Suppressor macrophage treated with lipopolysaccharide for 1 hour (primary cell): ENCODE data around the gene ADD1.
"Not testable (repeated sequence)": the region's sequence is repeated elsewhere in the genome, so short reads cannot be mapped to it uniquely, and the experiment has no call there.

Experiments used
- DNase-seq, 3 donors: peaks; one replicate each; pipeline ENCODE4 v3.0.0-alpha.2; 2020 to 2022

ADD1 gene

DNA sequence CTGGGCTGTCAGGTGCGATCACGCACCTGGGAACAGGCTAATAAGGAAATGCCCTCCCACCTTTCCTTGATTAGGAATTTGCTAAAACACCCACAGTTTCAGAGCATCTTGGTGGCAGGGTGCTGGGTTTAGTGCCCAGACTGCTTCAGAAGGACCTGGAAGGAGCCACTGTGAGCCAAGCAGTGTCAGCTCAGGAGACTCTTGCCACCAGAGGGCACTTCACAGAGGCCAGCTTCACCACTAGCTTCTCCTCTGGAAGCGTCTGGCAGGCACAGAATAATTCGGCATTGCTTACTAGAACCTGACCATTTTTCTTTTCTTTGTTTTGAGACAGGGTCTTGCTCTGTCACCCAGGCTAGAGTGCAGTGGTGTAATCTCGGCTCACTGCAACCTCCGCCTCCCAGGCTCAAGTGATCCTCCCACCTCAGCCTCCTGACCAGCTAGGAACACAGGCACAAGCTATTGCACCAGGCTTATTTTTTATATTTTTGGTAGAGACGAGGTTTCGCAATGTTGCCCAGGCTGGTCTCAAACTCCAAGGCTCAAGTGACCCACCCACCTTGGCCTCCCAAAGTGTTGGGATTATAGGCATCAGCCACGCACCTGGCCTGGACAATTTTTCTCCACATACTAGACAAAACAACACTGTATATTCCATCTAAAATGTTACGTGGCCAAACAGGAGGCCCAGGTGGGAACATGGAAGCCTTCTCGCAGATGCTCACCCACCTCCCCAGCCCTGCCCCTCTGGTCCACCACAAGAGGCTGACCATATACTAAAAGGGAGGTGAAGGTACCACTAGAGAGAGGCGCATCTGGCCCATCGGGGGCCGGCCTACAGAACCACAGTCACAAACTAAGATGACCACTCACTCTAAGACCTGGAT, 105.5 kb downstream of the ADD1 start:
- peak in 2 of 3 donors; percentile 47 to 48 for DNase-seq

DNA sequence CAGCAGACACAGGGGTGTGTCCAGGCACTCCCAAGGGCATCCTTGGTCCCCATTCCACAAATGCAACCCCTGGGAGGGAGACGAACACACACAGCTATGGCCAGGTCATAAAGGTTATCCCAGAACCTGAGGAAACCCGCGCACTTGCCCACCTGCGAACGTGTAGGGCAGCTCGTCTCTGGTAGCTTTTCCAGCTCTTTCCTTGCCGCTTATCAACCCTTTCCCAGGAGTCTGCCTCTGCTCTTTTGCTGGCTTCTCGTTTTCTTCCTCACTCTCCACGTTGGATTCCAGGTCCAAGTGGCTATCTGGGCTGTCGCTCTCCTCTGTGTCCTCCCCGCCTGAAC, 106.1 kb downstream of the ADD1 start:
- no peak for DNase-seq

DNA sequence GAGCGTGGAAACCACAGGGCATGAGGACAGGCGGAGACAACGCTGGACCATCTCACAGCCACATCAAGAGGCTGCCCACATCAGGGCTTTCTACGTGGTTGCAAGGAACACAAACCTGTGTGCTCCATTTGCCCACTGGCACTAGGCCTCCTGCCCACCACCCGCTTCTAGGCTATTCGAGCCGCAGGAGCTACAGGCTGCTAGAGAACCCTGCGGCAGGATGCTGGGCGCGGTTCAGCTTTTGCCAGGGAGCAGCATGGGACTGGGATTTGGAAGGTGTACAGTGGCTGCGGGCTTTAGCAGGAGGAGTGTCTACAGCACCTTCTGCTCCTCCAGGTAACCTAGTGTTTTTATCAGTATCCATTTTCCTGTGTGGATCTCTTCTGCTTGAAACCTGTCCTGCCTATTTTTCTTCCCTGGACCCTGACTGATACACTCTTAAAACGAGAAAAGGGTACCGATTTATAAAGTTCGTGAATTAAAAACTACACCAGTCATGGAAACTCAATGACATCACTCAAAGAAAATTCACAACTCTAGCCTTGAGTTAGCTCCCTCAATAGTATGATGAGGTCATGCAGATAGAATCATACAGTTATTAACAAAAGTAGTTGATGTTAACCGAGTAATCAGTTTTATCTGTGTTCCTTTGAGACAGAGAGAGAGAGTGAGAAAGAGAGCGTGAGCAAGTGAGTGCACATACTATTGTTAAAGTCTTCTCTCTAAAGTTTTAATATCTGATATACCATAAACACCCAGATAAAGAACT, 106.8 kb downstream of the ADD1 start:
- no peak for DNase-seq

DNA sequence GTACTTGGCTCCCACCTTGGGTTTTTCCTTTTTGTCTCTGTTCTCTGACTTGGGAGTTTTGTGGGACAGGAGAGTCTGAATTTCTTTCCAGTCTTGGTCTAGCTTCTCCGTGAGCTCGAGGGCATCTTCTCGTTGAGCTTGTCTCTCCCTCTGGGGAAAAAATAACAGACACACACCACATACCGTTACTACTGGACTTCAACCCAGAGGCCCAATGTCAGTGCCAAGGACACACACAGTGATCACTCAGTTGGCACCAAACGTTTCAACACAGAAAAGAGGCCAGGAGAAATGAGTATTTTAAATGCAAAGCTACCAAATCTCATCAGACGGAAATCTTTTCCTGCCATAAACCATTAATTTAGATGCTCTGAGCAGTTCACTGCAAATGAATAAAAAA, 109.9 kb downstream of the ADD1 start:
- no peak for DNase-seq

DNA sequence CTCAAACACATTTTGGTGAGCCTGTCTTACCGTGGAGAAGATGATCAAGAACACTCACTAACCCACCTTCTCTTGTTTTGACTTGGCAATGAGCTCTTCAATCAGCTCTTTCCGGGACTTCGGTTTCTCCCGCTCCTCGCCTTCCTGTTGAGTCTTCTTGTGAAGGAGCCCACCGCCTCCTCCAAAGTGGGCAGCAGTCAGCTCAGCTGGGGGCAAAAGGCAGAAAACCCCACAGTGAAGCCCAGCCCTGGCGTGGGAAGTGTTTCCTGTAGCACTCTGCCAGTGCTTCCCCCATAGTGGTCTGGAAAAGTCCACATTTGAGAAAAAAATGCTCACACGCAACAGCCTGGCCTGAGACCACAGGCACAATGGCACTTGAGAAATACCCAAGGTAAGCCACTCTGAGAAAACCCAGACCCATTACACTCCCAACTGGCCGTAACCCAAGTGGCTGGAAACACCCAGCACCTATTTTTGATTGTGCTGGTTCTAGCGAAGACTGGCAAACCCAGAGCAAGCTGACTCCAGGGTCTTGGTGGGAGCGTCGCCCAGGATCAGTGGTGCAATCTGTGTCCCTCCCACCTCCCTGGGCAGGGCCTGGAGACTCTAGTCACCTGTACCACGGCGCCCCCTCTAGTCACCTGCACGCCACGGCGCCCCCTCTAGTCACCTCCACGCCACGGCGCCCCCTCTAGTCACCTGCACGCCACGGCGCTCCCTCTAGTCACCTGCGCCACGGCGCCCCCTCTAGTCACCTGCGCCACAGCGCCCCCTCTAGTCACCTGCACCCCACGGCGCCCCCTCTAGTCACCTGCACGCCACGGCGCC, 110.9 kb downstream of the ADD1 start:
- DNase-seq, result peak; percentile 68 to 74 (median 69)

DNA sequence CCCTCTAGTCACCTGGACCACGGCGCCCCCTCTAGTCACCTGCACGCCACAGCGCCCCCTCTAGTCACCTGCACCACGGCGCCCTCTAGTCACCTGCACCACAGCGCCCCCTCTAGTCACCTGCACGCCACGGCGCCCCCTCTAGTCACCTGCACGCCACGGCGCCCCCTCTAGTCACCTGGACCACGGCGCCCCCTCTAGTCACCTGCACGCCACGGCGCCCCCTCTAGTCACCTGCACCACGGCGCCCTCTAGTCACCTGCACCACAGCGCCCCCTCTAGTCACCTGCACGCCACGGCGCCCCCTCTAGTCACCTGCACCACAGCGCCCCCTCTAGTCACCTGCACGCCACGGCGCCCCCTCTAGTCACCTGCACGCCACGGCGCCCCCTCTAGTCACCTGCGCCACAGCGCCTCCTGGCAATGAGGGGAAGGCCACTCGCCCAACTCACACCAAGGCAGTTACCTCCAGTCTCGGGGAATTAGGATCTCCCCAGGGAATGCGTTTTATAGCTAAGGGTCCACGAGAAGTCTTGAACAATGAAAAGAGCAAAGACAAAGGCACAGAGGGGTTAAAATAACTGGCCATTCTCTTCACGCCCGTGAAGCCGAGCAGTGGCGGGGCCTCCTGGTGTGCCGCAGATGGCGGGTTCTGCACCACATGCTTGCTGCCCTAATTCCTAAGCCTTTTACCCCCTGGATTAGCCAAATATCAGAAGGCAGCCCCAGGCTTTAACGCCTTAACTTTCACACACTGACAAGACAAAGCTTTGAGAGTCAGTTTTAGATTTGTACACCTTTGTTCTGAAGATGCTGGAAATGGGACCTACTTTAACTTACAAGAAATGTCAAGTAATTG, 111.8 kb downstream of the ADD1 start:
- not testable (repeated sequence) for DNase-seq

DNA sequence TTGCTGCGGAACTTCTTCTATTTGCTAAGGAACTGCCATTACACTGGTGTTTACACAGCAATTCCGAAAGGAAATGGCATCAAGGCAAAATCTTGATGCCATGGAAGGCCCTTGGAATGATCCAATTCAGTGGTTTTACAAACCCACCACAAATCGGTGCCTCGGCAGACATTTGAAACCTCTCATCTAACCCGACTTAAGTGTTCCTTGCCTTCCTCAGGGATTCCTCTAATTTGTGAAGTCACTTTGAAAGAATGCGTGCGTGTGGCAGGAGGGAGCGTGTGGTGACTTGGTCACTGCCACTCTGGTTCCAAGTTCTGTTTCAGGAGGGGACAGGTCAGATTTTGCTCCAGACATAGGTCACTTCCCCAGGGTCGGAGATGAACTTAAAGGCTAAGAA, 114.8 kb downstream of the ADD1 start:
- DNase-seq, result no peak

DNA sequence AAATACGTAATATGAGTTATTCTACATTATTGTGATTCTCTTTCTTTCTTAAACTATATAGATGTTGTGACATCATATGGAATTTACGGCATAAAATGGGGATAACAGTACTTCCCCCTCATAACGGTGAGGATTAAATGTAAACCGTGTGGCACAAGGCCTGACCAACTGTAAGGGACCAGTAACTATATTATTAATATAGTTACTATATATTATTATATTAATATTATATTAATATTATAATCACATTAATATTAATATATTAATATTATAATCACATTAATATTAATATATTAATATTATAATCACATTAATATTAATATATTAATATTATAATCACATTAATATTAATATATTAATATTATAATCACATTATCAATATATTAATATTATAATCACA, 116.8 kb downstream of the ADD1 start:
- DNase-seq, result not testable (repeated sequence)

DNA sequence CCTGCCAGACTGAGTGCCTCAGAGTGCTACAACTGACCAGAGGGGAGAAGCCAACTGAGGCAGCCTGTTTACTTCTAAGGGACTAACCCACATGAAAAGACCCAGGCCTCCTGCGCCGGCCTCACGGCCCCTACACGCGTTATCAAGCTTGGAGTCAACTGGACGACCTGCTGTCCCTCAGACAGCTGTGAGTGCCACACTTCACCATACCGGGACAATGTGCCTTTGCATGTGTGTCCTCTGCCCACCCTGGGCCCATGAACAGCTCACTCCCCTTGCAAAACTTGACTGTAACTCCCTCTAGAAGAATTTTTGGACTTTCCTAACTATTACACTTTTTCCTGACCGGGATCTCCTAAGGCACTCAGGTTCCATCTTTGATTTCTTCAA, 117.8 kb downstream of the ADD1 start:
- DNase-seq, result peak; percentile 45 to 56 (median 52)

DNA sequence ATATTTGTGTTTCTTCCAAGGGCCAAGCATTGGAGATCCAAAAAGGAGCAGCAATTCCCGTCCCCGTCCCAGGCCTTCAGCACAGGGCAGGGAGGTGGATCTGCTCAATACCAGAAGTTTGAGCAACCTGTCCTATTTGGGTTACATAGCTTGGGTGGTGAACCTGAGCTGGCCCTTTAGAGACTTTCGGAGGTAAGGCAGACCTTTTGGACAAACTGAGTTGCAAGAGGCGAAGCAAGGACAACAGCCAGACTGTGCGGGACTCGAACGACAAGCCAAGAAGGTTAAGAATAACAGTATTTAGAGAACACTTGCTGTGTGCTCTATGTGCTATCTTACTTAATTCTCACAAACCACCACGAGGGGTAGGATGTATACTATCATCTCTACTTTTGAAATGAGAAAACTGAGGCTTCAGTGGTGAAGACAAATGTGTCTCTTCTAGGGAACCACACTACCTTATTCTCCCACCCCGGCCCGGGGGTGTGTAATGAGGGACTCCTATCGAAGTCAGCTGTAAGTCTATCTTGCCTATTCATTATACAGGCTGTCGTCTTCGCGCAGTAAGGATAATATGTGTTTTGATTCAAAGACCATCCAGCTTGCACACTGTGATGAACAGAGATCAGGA, 118.3 kb downstream of the ADD1 start:
- peak in 1 of 3 donors; percentile 25 for DNase-seq

DNA sequence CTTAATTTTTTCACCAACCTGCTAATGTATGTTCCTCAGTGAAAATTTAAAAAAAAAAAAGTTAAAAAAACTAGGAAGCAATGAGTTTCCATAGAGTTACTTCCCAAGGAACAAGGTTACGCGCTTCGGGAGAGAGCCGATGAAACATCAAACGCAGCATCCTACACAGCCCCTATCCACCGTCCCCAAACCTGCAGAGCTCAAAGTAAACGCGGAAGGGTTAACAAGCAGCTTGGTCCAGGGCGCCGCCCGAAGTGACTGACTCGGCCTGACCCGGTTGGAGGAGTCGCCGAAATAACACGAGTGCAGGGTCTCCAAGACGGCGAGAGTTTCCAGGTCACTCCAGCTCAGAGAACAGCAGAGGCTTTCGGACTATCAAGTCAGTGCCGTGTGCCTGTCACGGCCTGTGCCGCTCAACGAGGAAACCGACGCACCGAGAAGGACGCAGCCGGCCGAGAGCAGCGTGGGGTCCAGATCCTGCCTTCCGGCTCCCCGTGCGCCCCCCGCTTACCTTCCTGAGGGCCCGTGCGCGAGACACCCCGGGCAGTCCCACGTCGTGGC, 119.0 kb downstream of the ADD1 start:
- peak; percentile 40 to 60 (median 49) for DNase-seq

DNA sequence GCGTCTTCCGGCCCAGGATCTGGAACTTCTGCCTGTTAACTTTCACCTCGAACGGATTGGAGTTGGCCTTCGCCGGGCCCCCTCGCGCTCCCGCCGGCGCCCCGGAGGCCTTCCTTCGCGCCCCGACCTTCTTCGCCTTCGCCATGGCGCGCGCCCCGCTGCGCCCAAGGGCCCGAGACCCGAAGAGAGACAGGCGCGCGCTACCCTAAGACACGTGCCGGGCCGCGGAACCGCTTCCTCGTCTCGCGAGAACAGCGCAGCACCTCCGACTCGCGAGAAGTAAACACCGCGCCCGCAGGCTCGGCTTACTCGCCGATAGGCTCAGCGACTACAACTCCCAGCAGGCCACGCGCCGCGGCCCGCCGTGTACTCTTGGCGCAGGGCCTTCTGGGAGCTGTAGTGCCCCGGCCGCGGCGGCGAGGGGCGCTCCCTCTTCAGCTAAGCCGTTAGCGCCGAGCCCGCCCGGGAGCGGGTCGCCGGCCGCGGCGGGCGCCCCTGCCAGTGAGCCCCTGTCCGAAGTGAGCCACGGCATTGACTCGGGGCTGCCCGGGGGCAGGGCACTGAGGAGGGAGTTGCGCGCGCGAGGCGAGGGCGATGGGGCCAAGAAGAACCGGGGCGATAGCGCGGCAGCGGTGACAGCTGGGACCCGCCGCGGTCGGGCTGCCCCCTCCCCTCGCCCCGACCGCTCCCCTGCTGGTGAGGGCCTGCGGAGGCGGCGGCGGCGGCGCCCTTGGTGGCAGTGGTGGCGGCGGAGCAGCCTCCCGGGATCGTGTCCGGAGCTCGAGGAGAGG, 119.7 kb downstream of the ADD1 start, which contains the start of the genes GRK4 and NOP14:
GRK4 (plus strand) TSS at position 397 of the 791 bp plus-strand sequence. CDS start 500 bp downstream, outside the sequence.
NOP14 (minus strand) TSS at position 232 of the 791 bp plus-strand sequence; CDS start at position 145, 87 bp downstream.
- DNase-seq, result peak; percentile 99 to 100 (median 99)

DNA sequence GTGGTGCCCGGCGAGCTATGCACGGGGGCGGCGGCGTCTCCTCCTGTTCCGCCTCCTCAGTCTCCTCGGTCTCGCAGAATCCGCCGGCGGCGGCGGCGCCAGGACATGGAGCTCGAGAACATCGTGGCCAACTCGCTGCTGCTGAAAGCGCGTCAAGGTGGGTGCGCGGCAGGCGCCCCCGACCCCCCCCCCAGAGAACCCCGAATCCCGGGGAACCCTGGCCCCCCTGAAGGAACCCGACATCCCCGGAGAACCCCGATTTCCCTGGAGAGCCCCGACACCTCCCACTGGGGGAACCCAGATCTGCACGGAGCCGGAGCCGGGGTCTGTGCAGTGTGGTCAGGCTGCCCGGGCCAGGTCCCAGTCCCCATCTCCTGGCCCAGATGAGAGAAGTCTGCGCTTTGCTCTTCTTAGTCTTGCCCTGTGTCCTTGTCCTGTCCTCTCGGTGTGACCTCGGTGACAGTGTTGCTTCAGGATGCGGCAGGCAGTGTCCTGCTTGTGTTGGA, 120.4 kb downstream of the ADD1 start:
- DNase-seq, result peak in 2 of 3 donors; percentile 76 to 89

DNA sequence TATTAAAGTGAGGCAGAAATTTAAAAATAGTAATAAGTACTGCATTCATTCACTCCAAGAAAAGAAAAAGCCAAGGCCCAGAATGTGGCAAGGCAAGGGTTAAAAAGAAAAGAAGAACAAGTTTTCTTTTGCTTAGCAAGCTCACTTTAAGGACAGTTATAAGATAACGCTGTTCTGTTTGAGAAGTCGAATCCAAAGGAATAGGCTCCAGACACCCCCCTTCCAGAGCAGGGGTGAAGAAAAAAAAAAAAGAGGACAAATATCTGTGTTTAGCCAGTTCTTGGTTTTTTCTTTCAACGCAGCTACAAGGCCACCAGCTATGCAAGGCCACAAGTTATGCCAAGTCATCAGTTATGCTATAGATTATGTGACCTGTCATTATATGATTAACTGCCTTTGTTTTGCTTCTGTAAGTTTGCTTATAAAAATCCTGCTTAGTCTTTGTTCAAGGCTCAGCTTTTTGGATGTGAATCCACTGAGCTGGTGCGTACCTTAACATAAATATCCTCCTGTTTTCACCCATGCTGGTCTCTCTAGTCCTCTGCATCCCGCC, 121.1 kb downstream of the ADD1 start:
- no peak for DNase-seq

DNA sequence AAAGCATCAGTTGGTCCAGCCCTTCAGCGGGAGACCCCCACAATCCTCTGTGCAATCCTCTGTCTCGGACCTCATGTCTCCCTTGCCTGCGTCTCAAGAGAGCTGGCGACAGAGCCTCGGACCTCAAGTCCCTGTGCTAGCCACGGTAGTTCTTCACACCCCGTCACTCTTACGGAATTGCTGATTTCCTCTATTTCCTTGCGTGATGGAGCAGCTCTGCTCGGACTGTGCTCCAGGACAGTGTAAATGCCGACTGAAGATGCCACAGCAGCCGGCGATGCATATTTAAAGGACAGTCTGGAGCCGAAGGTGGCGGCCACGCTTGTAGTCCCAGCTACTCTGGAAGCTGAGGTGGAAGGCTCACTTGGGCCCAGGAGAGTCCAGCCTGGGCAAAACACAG, 121.6 kb downstream of the ADD1 start:
- no peak for DNase-seq

DNA sequence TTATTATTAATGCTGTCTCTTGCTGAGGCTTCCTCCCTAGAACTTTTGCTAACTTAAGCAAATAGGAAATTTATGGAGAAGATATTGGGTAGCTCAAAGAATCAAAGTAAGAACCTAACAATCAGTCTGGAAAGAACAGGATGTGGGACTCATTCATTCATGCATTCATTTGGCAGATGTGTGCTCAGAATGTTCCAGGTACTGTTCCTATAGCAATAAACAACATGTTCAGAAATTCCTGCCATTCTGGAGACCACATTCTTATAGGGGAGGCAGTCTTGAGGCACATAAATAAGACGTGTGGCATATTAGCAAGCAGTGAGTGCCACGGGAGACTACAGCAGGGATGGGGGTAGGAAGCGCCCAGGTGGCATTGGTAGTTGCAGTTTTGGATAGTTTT, 124.7 kb downstream of the ADD1 start:
- no peak for DNase-seq

DNA sequence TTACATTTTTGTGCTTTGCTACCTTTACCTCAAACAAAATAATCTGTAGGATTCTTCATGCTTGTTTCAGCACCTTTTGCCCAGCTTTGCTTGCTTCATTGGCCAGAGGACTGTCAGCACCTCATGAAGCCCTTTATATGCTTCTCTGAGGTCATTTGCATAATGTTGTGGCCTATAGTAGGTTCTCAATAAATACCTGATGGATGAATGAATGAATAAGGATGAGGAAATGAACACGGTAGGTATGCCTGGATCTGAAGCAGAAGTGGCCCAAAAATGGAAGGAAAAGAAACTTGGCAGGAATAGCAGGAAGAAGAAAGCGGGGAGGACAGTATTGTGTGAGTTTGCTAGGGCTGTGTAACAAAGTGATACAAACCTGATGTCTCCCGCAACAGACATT, 127.6 kb downstream of the ADD1 start:
- DNase-seq, result no peak

DNA sequence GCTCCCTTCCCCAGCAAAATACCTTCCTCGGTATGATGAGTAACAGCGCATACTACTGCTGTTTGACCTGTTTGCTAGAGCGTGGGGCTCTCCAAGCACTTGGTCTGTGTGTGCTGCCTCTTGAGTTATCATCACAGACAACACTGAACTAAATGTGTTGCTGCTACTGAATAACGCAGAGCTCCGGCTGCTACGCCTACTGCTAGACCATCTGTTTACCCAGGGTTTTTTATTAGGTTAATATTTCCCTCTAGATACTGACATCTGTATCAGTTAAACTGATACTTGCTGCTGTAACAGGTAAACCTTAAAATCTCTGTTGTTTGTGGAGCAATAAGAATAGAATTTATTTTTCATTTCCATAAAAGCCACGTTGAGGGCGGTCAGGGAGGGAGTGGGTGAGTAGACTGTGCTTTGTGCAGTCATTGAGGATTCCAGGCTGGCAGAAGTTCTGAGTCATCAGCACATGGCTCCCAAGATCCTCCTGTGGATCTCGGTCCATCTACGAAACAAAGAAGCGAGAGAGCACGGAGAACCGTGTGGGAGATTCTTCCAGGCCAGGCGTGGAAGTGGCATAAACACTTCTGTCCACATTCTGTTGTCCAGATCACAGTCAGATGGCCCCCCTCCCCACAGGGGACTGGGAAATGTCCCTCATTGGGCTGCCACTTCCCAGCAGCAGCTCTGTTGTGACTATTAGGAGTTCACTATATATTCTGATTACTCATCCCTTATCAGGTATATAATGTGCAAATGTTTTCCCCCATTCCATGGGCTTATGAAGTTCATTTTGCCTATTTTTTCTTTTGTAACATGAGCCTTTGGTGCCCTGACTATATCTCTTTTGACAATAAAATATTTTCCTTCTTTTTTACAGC, 133.8 kb downstream of the ADD1 start:
- peak; percentile 65 to 75 (median 66) for DNase-seq
